Mammary epithelial cell (primary cell): Measurements from ENCODE around the gene PRKAR2B.

ENCODE experiments used
- EZH2 ChIP-seq: IDR thresholded peaks from 2 replicates; pipeline ENCODE4 v1.6.1; 2012; ENCODE audit warnings: low read length, inconsistent platforms, borderline replicate concordance
- TF ChIP-seq, protein P1 (sequence below), 2 donors: IDR thresholded peaks in 1 of 2; conservative IDR thresholded peaks in 1 of 2; 2 replicates each; pipeline ENCODE4 v1.5.1; 2011 to 2012; ENCODE audit warnings: inconsistent platforms in 2 of 2, low read length in 2 of 2, mild to moderate bottlenecking in 2 of 2, control low read depth in 1 of 2, low read depth in 1 of 2; ENCODE audit not compliant: insufficient read depth in 1 of 2; ENCODE audit errors: extremely low read depth in 1 of 2

GRCh38 chr7:107100824-107101223 is 56.3 kb downstream of the PRKAR2B start:
- TF ChIP-seq, protein P1, sequence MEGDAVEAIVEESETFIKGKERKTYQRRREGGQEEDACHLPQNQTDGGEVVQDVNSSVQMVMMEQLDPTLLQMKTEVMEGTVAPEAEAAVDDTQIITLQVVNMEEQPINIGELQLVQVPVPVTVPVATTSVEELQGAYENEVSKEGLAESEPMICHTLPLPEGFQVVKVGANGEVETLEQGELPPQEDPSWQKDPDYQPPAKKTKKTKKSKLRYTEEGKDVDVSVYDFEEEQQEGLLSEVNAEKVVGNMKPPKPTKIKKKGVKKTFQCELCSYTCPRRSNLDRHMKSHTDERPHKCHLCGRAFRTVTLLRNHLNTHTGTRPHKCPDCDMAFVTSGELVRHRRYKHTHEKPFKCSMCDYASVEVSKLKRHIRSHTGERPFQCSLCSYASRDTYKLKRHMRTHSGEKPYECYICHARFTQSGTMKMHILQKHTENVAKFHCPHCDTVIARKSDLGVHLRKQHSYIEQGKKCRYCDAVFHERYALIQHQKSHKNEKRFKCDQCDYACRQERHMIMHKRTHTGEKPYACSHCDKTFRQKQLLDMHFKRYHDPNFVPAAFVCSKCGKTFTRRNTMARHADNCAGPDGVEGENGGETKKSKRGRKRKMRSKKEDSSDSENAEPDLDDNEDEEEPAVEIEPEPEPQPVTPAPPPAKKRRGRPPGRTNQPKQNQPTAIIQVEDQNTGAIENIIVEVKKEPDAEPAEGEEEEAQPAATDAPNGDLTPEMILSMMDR (conservative IDR thresholded peaks at IDR 0.05 in 1 of 2, IDR thresholded peaks at IDR 0.05 in 1 of 2; ENCODE audit: extremely low read depth in 1 of 2, insufficient read depth in 1 of 2, low read depth in 1 of 2, low read length in 2 of 2): no peak
- no peak for TF ChIP-seq EZH2
